C4-2B (cell line): ENCODE results near the gene TNNC1.

Experiments
- CTCF ChIP-seq: fragments of 450-650 bp; conservative IDR thresholded peaks from 2 replicates; pipeline ENCODE4 v1.5.1; 2017; ENCODE audit warnings: mild to moderate bottlenecking
- ZFX ChIP-seq: fragments of 450-650 bp; IDR thresholded peaks from 2 replicates; pipeline ENCODE4 v1.6.1; 2017

GRCh38 chr3:52490939-52491526 lies 37.2 kb upstream of the TNNC1 start:
- TF ChIP-seq CTCF (no peak), ZFX (no peak)
